K562 treated with DMSO at 1 percent for 48 hours (cell line): ENCODE results near the gene SEMA3A. TPM values are rescaled to one million over a fixed set of nuclear protein-coding genes. Genes with fewer than 3 reads are reported as not detected.

Source experiments
- total RNA-seq: library from RNA; unstranded; fragments of 300-600 nt; gene quantifications from 2 replicates; pipeline ENCODE4 v1.2.3, GENCODE V29; 2022; ENCODE audit warnings: low replicate concordance; ENCODE audit errors: extremely low read depth

The SEMA3A gene
- total RNA-seq: not detected in 2 replicates

GRCh38 chr7:84194484-84195271 is at the start of gene SEMA3A:
Gene SEMA3A, minus strand, starts transcription at chr7:84194789. Its CDS starts 203 bp downstream, at chr7:84194586.

